Upper lobe of left lung (tissue), 6 donors: Measurements from ENCODE around the gene PARG. TPM values are rescaled to one million over a fixed set of nuclear protein-coding genes. Genes with fewer than 3 reads are reported as not detected.
A peak's percentile ranks its signal among the peaks of the same experiment; 100 is the strongest.
"Not testable (repeated sequence)": the region's sequence is repeated elsewhere in the genome, so short reads cannot be mapped to it uniquely, and the experiment has no call there.

Experiments used
- ATAC-seq, 2 donors: fragments of 200-7000 bp; cut with Tn5 transposase; one replicate each; pipeline ENCODE4 v1.9.1; 2022; ENCODE audit warnings: mild to moderate bottlenecking in 2 of 2, moderate library complexity in 2 of 2; ENCODE audit not compliant: low FRiP score in 2 of 2
- DNase-seq, 2 donors: peaks; one replicate each; pipeline ENCODE4 v3.0.0-alpha.2; 2019 to 2020
- H3K27ac ChIP-seq, 4 donors: fragments of 200-600 bp; sonication (generic); one replicate each; pipeline ENCODE4 v1.5.1; 2016 to 2019
- H3K27me3 ChIP-seq, 4 donors: fragments of 200-600 bp; sonication (generic); one replicate each; pipeline ENCODE4 v1.5.1; 2017 to 2019
- H3K36me3 ChIP-seq, 4 donors: fragments of 200-600 bp; sonication (generic); one replicate each; pipeline ENCODE4 v1.5.1; 2016 to 2019
- H3K4me1 ChIP-seq, 4 donors: fragments of 200-600 bp; sonication (generic); one replicate each; pipeline ENCODE4 v1.5.1; 2018 to 2019
- H3K4me3 ChIP-seq, 4 donors: fragments of 200-600 bp; sonication (generic); one replicate each; pipeline ENCODE4 v1.5.1; 2017 to 2019; ENCODE audit warnings: mild to moderate bottlenecking in 2 of 4, moderate library complexity in 1 of 4
- H3K9me3 ChIP-seq, 4 donors: fragments of 200-600 bp; sonication (generic); one replicate each; pipeline ENCODE4 v1.5.1; 2018 to 2019
- CTCF ChIP-seq, 6 experiments: fragments of 450-650 bp in 4 of 6; fragments of 200-600 bp in 2 of 6; sonication (generic) in 2 of 6; IDR thresholded peaks; one replicate each; pipeline ENCODE4 v1.5.1; 2016 to 2019; ENCODE audit warnings: antibody characterized with exemption in 6 of 6
- EP300 ChIP-seq, 4 donors: sonication (generic); formaldehyde crosslinking; IDR thresholded peaks; one replicate each; pipeline ENCODE4 v1.5.1; 2017; ENCODE audit warnings: antibody characterized with exemption in 4 of 4, control low read depth in 2 of 4
- POLR2A ChIP-seq, 4 donors: fragments of 450-650 bp; IDR thresholded peaks; one replicate each; pipeline ENCODE4 v1.5.1; 2016 to 2017; ENCODE audit warnings: antibody characterized with exemption in 4 of 4, mild to moderate bottlenecking in 2 of 4
- POLR2AphosphoS5 ChIP-seq, 2 donors: sonication (generic); formaldehyde crosslinking; IDR thresholded peaks; one replicate each; pipeline ENCODE4 v1.5.1; 2017; ENCODE audit warnings: antibody characterized with exemption in 2 of 2
- WGBS, 2 donors: methylation state at CpG; one replicate each; pipeline ENCODE4 v1.1.5; 2017 to 2018; 5-methylcytosine and 5-hydroxymethylcytosine counted together
- total RNA-seq, 6 donors: library from RNA; depleted of rRNA in 4 of 6; stranded (reverse); fragments of >200 nt in 4 of 6; gene quantifications; one replicate each; pipeline versions ENCODE4 v1.1.0 to v1.2.1, GENCODE V29; 2016 to 2021
- donor health status: DM: no; HTN: no; CAD: no; lungs with moderate emphysema.
- donor health status: DM: no; HTN: yes; CAD: no; lungs with severe emphysema.

The PARG gene
- total RNA-seq, 6 donors from 2014 or later, result 17.3 to 35.6 (median 23.8) TPM

DNA sequence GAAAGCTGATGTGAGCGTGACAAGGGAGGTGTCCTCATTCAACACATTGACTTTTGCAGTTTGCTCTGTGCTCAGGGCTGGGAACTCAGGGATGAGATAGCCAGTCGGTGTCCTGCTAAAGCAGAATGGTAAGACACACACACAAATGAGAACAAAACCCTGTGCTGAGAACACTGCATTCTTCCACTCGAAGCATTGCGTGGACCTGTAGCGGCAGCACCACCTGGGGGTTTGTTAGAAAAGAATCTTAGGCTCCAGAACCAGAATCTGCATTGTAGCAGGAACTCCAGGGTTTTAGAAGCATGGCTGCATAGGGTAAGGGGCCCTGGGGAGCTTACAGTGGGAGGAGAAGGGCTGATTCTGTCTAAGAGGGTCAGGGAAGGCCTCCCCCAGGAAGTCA is 158.2 kb downstream of the PARG start:
- no peak overlapping the region for H3K27ac ChIP-seq
- no peaks in the 10 kb centered on the region for H3K27me3 ChIP-seq
- ATAC-seq, result no peak
- no peak for TF ChIP-seq POLR2AphosphoS5 (IDR thresholded peaks at IDR 0.05)
- TF ChIP-seq POLR2A (IDR thresholded peaks at IDR 0.05), result no peak
- no peak for TF ChIP-seq CTCF (IDR thresholded peaks at IDR 0.05)
- TF ChIP-seq EP300 (IDR thresholded peaks at IDR 0.05), result no peak
- 52 to 54% methylated on average over 5 of the region's 5 CpGs for WGBS, 2 donors
- no peak overlapping the region for H3K4me3 ChIP-seq
- no peaks in the 10 kb centered on the region for H3K36me3 ChIP-seq
- no peaks in the 10 kb centered on the region for H3K4me1 ChIP-seq
- no peaks in the 10 kb centered on the region for H3K9me3 ChIP-seq
- no peak for DNase-seq

GRCh38 chr10:49781247-49781646 is 160.6 kb downstream of the PARG start:
- Histone ChIP-seq H3K27me3 (no peaks in the 10 kb centered on the region), H3K4me1 (no peaks in the 10 kb centered on the region), H3K36me3 (no peaks in the 10 kb centered on the region), H3K9me3 (no peaks in the 10 kb centered on the region), H3K27ac (no peak overlapping the region), H3K4me3 (no peak overlapping the region)
- TF ChIP-seq POLR2AphosphoS5 (IDR thresholded peaks at IDR 0.05), result no peak
- no peak for TF ChIP-seq POLR2A (IDR thresholded peaks at IDR 0.05)
- no peak for TF ChIP-seq CTCF (IDR thresholded peaks at IDR 0.05)
- DNase-seq (no peak), ATAC-seq (no peak)

DNA sequence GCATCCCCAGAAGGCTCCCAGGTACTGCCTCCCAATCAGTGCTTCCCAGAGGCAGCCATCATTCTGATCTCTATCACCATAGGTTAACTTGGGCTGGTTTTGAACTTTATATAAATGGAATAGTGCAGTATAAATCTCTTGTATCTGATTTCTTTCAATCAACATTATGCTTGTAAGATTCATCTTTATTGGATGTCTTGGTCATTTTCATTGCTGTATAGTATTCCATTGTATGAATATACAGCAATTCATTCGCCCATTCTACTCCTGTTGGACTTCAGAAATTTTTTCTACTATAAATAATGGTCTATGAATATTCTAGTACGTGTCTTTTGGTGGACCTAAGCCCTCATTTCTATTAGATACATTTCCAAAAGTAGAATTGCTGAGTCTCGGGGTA is 163.6 kb downstream of the PARG start:
- Histone ChIP-seq H3K9me3 (no peaks in the 10 kb centered on the region), H3K4me1 (no peaks in the 10 kb centered on the region), H3K27ac (no peak overlapping the region), H3K27me3 (no peaks in the 10 kb centered on the region), H3K4me3 (no peak overlapping the region), H3K36me3 (no peaks in the 10 kb centered on the region)
- TF ChIP-seq CTCF (IDR thresholded peaks at IDR 0.05), result no peak
- no peak for TF ChIP-seq EP300 (IDR thresholded peaks at IDR 0.05)
- no peak for TF ChIP-seq POLR2AphosphoS5 (IDR thresholded peaks at IDR 0.05)
- TF ChIP-seq POLR2A (IDR thresholded peaks at IDR 0.05), result no peak
- 74% methylated on average over 3 of the region's 3 CpGs for WGBS, 2 donors
- ATAC-seq, result no peak
- DNase-seq, result no peak

- DNase-seq, result no peak
- ATAC-seq, result no peak
- Histone ChIP-seq H3K4me3 (no peak overlapping the region), H3K9me3 (no peaks in the 10 kb centered on the region), H3K27me3 (no peaks in the 10 kb centered on the region), H3K36me3 (no peaks in the 10 kb centered on the region), H3K4me1 (no peaks in the 10 kb centered on the region), H3K27ac (no peak overlapping the region)
- TF ChIP-seq POLR2AphosphoS5 (IDR thresholded peaks at IDR 0.05) (no peak), EP300 (IDR thresholded peaks at IDR 0.05) (no peak), POLR2A (IDR thresholded peaks at IDR 0.05) (no peak), CTCF (IDR thresholded peaks at IDR 0.05) (no peak)
- WGBS, 2 donors, result 74 to 84% methylated on average over 4 of the region's 4 CpGs
Observed at GRCh38 chr10:49776851-49777250, 165.0 kb downstream of the PARG start.

- TF ChIP-seq CTCF (IDR thresholded peaks at IDR 0.05), result no peak
- TF ChIP-seq EP300 (IDR thresholded peaks at IDR 0.05), result no peak
- TF ChIP-seq POLR2A (IDR thresholded peaks at IDR 0.05), result no peak
- no peak for TF ChIP-seq POLR2AphosphoS5 (IDR thresholded peaks at IDR 0.05)
- DNase-seq (no peak), ATAC-seq (no peak)
- Histone ChIP-seq H3K27me3 (no peaks in the 10 kb centered on the region), H3K9me3 (no peaks in the 10 kb centered on the region), H3K27ac (no peak overlapping the region), H3K36me3 (no peaks in the 10 kb centered on the region), H3K4me3 (no peak overlapping the region), H3K4me1 (no peaks in the 10 kb centered on the region)
- 71 to 79% methylated on average over 2 of the region's 2 CpGs for WGBS, 2 donors
Observed at GRCh38 chr10:49775014-49775413, 166.8 kb downstream of the PARG start.

DNA sequence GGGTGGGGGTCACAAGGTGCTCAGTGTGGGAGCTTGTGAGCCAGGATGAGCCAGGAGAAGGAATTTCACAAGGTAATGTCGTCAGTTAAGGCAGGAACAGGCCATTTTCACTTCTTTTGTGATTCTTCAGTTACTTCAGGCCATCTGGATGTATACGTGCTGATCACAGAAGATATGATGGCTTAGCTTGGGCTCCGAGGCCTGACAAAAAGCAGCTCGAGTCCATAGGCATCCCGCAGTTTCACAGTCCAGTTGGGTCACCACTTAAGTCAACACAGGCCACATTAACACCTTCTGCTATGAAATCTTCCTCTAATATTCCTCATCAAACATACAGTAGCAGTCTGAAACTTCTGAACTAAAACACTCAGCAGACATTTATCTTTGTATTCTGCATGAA is 168.9 kb downstream of the PARG start:
- 41 to 47% methylated on average over 5 of the region's 5 CpGs for WGBS, 2 donors
- not testable (repeated sequence) for H3K4me1 ChIP-seq, ATAC-seq, H3K4me3 ChIP-seq, DNase-seq, H3K9me3 ChIP-seq, H3K36me3 ChIP-seq, H3K27ac ChIP-seq
- H3K27me3 ChIP-seq, result peaks cover 0 to 13% (median 8%) of the 10 kb centered on the region in 4 donors

DNA sequence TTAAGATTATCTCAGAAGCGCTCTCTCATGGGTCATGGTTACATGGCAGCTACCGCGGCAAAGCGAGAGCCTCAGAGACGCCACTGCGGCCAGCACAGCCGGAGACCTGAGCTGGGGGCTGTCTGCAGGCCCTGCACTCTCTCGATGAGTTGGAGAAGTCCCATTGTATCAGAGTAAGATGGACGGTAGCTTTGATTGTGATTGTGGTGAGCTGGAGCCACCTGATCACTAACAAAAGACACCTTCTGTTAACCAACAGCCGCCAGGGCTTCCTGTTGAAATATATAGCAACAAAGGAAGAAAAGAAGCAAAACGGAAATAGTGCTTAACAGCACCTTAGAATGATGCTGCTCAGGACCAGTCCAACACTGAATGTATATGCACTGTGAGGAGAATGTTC is 170.8 kb downstream of the PARG start:
- H3K27me3 ChIP-seq, result peaks cover 0 to 17% (median 9%) of the 10 kb centered on the region in 4 donors
- H3K27ac ChIP-seq, H3K36me3 ChIP-seq, ATAC-seq, H3K9me3 ChIP-seq, H3K4me3 ChIP-seq, H3K4me1 ChIP-seq: not testable (repeated sequence)
- peak in 1 of 2 donors; percentile 40 for DNase-seq
- 41 to 57% methylated on average over 11 of the region's 11 CpGs for WGBS, 2 donors
